ENCODE measurements around the gene TCEA3.

Gene TCEA3

DNA sequence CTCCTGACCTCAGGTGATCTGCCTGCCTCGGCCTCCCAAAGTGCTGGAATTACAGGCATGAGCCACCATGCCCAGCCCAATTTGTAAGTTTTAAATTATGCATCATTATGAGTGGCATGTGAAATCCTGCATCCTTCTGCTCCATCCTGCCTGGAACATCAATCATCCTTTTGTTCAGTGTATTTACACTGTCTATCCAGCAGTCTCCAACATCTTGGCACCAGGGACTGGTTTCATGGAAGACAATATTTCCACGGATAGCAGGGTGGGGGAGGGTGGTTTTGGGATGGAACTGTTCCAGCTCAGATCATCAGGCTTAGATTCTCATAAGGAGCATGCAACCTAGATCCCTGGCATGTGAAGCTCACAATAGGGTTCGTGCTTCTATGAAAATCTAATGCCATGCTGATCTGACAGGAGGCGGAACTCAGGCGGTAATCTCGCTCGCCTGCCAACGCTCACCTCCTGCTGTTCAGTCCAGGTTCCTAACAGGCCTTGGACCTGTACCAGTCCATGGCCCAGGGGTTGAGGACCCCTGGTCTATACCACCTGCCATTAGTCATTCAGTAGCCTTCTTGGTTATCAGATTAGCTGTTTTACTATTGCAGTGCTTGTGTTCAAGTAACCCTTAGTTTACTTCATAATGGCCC, 22.2 kb upstream of the TCEA3 start:
- DNase-seq = no peak

DNA sequence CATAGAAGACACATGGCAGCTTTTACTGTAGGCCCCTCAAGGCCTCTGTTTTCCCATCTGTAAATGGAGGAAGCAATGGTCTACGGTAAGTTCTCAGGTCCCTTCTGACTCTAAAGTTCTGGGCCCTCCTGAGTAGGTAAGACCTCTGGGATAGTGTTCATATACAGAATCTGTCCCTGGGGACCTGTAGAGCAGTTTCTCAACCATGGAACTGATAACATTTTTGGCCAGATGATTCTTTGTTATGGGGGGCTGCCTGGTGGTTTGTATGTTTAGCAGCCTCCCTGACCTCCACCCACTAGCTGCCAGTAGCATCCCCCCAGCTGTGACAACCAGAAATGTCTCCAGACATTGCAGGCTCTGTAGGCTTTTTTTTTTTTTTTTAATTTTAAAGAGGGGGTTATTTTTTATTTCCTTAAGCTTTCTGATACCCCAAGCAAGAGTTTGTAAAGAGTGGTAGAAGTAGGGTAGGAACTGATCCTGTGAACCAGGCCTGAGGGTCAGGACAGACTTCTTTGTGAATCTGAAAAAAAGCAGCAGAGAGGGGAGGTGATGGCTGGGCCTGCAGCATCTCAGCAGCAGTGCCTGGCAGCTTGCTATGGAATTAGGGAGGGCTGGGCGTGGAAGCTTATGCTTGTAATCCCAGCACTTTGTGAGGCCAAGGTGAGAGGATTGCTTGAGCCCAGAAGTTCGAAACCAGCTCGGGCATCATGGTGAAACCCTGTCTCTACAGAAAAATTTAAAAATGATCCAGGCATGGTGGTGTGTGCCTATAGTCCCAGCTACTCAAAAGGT, 20.2 kb upstream of the TCEA3 start:
- DNase-seq = no peak

DNA sequence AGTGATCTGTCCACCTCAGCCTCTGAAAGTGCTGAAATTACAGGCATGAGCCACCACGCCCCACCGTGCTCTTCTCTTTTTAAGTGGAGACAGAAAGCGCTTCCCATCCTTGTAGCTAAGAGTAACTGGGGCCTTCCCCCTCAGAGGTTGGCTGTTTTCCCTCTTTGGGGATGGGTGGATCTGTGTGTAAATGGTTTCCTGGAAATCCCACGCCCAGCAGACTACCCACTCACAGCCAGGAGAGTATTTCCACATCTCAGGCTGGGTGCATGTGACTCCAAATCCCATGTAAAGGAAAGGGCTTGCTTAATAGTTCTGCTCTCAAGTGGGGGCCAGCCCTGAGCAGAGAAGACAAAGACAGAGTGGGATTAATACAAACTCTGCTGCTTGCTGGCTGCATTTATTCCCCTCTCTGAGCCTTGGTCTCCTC, 19.6 kb upstream of the TCEA3 start:
- DNase-seq = no peak

DNA sequence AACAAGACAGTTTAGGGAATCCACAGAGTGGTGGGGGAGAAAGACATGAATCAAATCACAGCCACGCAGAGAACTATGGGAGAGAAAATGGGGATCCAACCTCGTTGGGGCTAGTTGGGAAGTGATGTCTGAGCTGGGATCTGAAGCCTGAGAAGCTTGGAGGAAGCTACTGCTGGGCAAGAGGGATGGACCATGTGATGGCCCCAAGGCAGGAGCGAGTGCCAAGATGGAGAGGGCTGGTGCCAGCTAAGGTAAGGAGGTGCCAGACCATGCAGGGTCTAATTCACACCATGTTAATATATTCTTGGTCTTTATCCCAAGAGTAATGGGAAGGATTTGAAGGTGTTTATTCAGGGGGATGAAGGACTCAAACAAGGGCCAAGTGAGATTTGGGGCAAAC, 18.2 kb upstream of the TCEA3 start:
- DNase-seq = no peak

DNA sequence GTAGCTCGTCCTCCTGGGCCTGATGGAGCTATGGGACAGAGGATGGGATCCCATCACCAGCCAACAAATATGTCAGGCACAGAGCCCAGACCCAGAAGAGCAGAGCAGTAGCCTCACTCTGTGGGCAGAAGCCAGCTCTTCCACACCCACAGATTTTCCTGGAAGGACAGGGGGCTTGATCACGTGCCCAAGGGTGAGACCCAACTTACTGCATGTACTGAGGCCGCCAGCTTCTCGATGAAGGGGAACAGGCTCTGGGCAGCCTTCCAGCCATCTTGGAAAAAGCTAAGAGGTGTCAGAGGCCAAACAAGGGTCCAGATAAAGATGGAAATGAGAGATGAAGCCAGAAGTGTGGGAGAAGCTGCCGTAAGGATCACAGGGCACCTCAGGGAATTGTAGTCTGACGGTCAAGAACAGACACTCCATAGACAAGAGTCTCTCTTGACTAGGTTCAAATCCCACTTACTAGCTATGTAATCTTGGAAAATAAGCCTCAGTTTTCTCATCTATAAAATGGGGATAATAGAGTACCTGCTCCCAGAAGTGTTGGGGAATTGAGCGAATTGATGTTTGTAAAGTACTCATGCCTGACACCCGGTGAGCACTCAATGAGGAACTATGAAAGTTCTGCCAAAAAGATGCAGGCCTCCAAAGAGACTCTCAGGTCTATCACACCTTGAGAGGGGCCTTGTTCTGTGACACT, 17.0 kb upstream of the TCEA3 start:
- DNase-seq = no peak

DNA sequence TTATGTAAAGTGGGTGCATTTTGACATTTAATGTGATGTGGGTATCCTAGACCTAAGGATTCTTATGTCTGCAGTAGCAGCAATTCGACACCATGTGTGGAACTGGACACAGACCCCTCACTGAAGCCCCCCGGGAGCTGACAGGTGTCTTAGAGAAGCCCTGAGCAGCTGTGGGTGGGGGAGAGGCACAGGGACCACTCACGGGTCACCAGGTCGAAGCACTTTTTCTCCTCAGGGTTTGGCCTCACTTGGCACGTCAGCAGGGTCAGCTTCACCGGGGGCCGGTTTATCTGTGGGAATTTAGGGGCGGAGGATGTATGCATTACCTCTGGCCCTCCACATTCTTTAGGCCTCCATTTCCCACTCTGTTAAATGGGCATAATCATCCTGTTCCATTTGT, 14.0 kb upstream of the TCEA3 start:
- no peak for DNase-seq

DNA sequence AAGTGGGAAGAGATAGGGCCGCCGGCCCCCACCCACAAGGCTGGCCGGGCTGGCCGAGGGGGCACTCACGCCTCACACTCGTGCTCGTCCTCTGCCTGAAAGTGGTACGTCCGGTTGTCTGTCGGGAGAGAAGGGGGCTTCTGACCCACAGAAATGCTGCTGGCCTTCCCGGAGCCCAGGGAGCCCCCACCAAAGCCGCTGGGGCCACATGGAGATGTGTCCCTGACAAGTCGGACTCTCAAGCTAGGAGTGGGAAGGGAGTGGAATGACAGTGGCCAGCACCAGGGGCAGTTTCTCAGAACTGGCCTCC, 12.8 kb upstream of the TCEA3 start:
- DNase-seq = no peak

DNA sequence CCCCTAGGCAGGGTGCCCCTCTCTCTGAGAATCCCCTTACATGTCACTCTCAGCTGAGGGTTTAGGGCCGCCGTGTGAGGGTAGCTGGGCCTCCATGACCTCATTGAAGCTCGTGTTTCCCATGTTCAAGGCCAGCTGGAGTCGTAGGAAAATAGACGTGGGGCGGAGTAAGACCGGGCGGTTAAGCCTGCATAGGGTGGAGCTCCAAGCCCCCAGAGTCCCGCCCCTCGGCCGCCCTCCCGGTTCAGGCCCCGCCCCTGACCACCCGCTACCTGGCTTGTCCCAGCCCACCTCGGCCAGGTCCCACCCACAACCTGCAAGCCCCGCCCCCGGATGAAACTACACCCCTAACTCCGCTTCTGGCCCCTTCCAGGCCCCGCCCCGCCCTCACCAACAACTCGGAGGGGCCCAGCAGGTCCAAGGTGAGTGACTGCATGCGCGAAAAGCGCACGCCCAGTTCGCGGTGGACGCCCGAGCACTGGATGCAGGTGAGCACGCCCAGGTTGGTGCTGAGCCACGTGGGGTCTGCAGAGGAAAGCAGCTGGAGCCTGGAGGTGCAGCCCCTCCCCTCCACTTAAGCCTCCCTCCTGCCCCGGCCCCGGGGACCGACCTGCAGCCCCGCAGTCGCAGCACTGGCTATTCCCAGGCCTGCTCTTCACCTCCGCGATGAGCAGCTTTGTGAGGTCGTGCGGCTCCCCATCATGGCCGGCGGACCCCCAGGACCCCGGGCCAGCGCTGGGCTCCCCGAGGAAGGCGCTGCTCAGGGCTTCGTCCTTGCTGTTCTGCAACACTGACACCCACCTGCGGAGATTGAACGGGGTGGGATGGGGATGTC, 12.2 kb upstream of the TCEA3 start:
- DNase-seq = peak; percentile 23

DNA sequence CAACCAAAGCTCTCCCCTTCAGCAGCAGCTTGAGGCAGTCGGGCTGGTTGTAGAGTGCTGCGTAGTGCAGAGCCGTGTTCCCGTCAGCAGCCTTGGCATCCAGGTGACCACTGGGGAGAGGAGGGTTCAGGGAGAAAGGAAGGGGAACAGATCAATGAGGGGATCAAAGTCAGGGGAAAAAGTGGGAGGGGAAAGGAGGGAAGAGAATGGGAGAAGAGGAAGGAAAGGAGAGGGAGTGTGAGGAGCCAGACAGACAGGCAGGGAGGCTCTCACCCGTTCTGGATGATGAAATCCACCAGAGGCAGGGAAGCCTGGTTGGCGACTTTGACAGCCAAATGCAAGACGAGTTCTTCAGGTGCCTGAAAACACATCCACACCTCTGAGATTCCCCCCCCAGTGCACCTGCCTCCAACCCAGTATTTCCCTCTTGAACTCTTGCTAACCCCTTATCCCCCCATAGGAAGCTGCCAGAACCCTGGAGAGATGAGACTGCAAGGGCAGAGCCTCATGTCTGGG, 9.8 kb upstream of the TCEA3 start:
- DNase-seq = no peak

DNA sequence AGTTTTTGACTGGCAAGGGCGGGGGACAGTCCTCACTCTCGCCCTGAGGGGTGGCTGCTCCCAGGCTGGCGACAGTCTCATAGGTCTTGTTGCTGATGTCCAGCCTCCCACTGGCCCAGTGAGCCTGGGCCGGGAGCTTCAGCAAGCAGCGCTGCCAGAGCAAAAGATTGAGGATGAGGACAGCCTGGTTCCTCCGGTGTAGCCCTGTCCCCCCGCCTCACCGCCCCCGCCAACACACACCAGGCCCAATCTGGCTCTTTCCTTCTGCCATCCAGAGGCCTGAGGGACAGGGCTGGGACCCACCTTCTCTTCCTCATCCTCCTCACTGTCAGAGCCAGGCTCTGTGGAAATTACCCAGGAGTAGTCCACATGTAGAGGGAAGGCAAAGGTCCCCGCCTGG, 8.6 kb upstream of the TCEA3 start:
- no peak for DNase-seq

DNA sequence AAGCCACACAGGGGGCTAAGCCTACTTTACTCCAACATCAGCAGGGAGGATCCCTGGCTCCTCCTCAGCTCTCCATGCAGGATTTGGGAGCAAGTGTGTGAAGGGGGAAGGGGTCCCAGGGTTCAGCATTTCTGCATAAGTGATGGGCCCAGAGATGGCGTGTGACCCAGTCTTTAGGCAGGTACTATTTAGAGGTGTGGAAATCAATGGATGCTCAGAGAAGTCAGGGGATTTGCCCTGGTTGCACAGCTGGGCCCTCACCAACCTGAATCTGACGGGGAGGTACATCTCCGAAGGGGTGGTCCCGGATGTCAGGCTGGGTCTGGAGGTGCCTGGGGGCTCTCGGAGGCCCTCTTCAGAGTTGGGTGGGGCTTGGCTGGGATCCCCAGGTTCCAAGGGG, 6.9 kb upstream of the TCEA3 start:
- no peak for DNase-seq

DNA sequence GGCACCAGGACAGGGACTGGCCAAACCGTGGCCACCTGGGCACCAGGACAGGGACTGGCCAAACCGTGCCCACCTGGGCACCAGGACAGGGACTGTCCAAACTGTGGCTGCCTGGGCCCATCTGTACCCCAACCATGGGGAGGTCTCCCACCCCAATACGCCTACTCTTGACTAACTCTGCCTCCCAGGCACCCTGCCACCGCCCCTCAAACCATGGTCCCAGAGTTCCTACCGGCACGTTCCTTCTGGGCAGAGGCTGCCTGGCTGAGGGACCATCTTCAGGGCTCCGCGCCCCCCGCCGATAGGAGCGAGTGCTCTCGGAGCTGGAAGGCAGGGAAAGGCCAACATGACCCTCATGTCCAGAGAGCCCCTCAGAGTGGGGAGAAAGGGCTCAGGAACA, 6.3 kb upstream of the TCEA3 start:
- DNase-seq = no peak

DNA sequence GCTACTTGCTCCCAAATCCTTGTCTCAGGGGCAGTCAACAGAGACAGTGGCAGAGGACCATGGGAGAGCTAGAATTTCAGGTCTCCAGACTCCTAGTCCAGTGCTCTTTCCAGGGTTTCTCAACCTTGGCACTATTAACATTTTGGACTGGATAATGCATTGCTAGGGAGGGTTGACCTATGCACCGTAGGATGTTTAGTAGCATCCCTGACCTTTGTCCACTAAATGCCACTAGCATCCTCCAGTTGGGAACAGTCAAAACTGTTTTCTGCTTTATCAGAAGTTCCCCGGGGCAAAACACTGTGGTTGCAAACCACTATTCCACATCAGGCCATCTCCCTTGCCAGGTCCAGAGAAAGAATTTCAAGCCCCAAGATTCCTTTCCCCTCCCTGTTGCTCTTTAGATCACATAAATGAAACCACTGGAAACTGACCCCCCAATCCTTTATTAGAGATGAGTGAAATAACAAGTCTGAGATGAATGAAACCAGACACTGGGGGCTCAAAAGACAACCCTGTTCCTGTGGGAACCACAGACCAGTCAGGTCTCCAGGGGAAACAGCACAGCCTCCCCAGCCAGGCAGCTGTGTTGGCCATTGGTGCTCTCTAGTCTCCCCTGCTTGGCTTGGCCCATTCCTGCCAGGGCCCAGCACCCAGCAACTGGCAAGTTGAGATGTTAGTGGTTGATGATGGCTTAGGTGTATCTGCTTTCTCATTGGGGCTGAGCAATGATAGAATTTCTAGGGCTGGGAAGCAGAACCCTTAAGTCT, 3.8 kb upstream of the TCEA3 start:
- no peak for DNase-seq

DNA sequence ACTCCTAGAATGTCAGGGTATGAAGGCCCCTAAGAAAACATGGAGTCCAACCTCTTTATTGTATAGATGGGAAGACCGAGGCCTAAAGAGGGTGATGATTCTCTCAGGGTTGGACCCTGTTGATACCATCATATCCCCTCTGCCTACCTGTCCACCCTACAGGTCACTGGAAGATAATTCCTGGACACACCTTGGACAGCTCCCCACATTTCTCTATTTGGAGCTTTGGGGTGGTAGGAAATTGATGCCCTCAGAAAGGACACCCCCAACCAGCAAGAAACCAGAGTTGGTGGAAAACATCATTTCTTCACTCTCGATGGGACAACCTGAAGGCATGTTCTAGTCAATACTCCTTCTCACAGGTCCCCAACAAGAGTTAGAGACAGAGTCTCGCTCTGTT, 3.0 kb upstream of the TCEA3 start:
- no peak for DNase-seq

DNA sequence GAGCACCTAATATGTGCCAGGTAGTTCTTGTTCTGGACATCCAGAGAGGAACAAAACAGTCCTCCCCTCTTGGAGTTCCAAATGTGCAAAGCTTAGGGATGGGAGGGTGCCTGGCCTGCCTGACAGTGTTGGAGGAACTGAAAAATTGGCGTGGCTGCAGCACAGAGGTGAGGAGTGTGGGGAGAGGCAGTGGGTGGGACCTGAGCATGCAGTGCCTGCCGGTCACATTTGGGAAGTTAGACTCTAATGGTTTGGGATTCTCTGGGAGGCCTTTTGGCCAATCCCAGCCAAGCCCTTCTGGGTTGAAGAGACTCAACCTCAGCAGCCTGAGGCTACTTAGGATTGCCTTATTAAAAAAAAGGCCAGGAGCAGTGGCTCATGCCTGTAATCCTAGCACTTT, 2.3 kb upstream of the TCEA3 start:
- no peak for DNase-seq

DNA sequence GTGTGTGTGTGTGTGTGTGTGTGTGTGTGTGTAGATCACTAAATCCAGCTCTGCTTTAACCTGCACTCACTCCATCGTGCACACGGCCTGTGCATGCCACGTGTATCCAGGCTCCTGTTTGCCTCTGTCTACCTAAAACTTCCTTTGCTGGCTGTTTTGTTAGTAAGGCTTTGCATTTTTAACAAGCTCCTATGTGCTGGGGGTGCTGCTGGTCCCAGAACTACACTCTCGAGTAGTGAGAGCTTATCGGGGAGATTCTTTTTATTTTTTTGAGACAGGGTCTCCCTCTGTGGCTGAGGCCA, 596 bp upstream of the TCEA3 start:
- no peak for DNase-seq

DNA sequence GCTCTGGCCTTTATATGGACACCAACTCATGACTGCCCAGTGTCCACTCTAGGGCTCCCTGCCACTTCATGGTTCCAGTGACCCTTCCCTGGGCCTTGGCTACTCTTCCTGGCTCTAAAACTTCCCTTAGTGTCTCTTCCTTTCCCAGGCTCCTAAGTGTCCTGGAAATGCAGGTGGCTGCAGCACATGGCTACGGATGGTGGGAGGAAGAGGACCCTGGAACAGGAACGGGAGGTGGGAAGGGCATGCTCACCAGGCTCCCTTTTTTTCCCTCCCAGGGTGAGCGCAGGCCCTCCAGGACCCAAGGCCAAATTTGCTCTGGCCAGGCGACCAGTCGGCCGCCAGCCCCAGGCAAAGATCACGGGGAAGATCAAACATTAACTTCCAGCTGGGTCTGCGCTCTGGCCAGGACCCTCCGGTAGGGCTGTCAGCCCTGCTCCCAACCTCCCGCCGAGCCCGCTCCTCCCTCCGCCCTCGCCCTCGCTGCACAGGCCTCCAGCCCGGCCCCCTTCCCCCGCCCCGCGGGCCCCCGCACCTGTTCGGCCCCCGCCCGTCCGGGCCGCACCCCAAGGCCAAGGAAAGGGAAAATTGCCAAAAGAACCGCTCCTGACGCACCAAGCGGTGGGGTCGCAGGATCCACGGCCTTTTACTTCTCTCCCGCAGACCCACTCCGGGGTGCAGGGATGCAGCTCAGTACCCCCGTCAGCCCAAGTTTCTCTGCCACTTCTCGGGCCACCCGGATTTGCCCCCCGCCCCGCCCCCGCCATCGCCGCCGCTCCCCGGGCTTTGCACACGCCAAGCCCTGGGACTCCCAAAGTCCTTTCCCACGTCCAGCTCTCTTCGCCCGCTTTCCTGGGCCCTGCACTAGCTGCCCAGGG, 894 bp downstream of the TCEA3 start:
- no peak for DNase-seq

DNA sequence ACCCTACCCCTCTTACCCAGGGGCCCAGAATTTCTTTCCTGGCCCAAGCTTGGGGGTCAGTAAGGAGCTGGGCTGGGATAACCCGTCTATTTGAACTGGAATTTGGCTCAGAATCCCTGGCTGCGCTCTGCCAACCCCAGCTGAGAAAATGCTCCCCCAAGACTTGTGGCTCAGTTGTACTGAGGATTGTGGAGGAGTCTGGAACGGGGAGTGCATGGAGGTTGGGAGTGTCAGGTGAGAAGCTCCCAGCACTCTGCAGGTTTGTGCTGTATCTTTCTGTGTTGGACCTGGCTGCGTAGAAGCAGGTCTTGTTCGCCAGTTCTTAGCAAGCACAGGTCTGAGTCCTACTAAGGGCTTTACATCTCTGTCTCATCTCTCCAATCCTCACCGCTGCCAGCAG, 1.6 kb downstream of the TCEA3 start:
- DNase-seq = no peak

DNA sequence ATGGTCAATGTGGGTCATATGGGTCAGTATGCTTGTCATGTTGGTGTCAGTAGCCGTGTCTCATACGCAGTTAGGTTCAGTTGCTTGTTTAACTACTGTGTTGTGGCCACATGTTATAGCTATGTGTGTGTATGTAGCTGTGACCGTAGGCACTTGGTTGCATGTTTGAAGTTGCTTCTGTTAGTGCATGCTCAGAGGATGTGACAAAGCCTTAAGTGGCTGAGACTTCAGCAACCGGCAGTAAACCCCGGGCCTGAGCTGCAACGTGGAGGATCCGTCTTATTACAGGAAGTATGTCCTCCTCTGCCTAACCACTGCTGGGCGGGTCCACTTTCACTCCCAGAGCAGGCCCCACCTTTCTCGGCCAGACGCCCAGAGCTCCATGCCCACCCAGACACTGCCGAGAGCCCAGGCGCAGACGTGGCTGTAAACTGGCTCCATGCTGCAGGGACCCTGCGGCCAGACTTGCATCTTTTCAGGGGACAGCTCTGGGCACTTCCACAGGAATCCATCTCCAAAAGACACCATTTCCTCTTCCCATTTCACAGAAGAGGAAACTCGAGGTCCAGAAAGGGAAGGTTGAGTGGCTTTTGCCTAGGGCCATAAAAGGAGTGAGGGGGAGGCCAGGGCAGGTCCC, 2.2 kb downstream of the TCEA3 start:
- DNase-seq = peak; percentile 57

DNA sequence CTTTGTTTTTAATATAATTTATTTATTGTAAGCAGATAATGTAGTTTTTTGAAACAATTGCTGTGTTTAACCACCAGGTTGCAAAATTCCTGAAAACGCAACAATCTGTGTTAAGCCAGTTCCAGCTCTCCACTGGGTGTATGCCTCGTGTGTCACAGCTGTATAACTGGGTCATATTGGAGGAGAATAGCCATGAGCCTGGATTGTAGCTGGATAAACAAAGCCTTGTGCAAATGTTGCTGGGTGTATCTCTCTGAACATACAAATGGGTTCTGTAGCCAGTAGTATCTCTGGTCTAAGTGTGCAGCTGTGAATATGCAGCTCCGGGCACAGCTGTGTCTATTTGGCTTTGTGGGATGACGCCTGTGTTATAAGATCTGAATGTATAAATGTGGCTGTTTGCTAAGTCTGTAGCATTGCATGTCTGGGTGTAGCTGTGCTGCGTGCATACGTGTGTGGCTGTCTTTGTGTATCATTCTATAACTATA, 2.8 kb downstream of the TCEA3 start:
- no peak for DNase-seq

DNA sequence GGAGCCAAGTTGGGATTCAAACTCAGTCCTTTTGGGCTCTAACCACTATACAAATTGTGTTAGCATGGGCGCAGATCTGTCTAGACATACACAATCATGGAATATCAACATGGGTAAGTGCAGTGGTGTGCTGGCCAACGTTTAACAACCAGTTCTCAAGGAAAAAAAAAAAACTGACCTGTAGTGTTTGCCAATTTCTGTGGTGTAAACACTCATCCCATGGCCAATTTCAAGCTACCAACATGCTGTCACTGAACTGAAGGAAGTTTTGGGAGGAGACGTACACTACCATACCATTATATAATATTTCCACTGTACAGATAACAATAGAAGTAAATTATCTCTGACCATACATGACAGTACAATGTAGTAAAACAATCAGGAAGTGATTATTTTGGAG, 3.2 kb downstream of the TCEA3 start:
- no peak for DNase-seq

All from activated gamma-delta T cell treated with Interleukin-2 at 50 U/mL for 16 hours (primary cell).